Karpas-422 (cell line): ENCODE results near the gene PCDHA11. TPM values are rescaled to one million over a fixed set of nuclear protein-coding genes. Genes with fewer than 3 reads are reported as not detected.
"Not testable (repeated sequence)": the region's sequence is repeated elsewhere in the genome, so short reads cannot be mapped to it uniquely, and the experiment has no call there.

ENCODE experiments used
- DNase-seq: peaks from one replicate; pipeline ENCODE4 v3.0.0-alpha.2; 2015
- H2AFZ ChIP-seq: fragments of 200-600 bp; sonication (generic); 2 replicates; pipeline ENCODE4 v1.6.1; 2014; ENCODE audit warnings: antibody characterized with exemption, low read length, mixed read lengths
- H3K27ac ChIP-seq: fragments of 200-600 bp; sonication (generic); 2 replicates; pipeline ENCODE4 v1.5.1; 2014; ENCODE audit warnings: mild to moderate bottlenecking, low read length, moderate library complexity
- H3K27me3 ChIP-seq: fragments of 200-600 bp; sonication (generic); 2 replicates; pipeline ENCODE4 v1.6.1; 2014; ENCODE audit warnings: low read length, mixed read lengths
- H3K36me3 ChIP-seq: fragments of 200-600 bp; sonication (generic); 2 replicates; pipeline ENCODE4 v1.6.1; 2014; ENCODE audit warnings: low read length, mixed read lengths; ENCODE audit not compliant: insufficient read depth
- H3K4me1 ChIP-seq: fragments of 200-600 bp; sonication (generic); 2 replicates; pipeline ENCODE4 v1.6.1; 2014; ENCODE audit warnings: mild to moderate bottlenecking, low read length, mixed read lengths
- H3K4me2 ChIP-seq: fragments of 200-600 bp; sonication (generic); 2 replicates; pipeline ENCODE4 v1.6.1; 2014; ENCODE audit warnings: low read length, low read depth, mild to moderate bottlenecking; ENCODE audit not compliant: poor library complexity, severe bottlenecking
- H3K4me3 ChIP-seq: fragments of 200-600 bp; sonication (generic); 2 replicates; pipeline ENCODE4 v1.5.1; 2014; ENCODE audit warnings: mild to moderate bottlenecking, antibody characterized with exemption, low read length, mixed read lengths
- H3K79me2 ChIP-seq: fragments of 200-600 bp; sonication (generic); 2 replicates; pipeline ENCODE4 v1.6.1; 2014; ENCODE audit warnings: mild to moderate bottlenecking, low read length, mixed read lengths
- H3K9ac ChIP-seq: fragments of 200-600 bp; sonication (generic); 2 replicates; pipeline ENCODE4 v1.6.0; 2014; ENCODE audit warnings: low read length
- H3K9me2 ChIP-seq: fragments of 200-600 bp; sonication (generic), shearing (Covaris generic); replicated peaks from 2 replicates; pipeline ENCODE4 v1.6.0; 2014; ENCODE audit warnings: mild to moderate bottlenecking, low read length, moderate library complexity; ENCODE audit not compliant: insufficient read depth
- H3K9me3 ChIP-seq: fragments of 300-700, 200-600 bp; sonication (generic); 2 replicates; pipeline ENCODE4 v1.6.1; 2014; ENCODE audit warnings: low read length, mixed read lengths
- H4K20me1 ChIP-seq: fragments of 200-600 bp; sonication (generic); 2 replicates; pipeline ENCODE4 v1.6.1; 2014; ENCODE audit warnings: mild to moderate bottlenecking, antibody characterized with exemption, low read length, low read depth; ENCODE audit not compliant: insufficient read depth
- total RNA-seq: library from RNA; depleted of rRNA; stranded (reverse); fragments of >200 nt; shearing (Covaris generic); gene quantifications from 2 replicates; pipeline ENCODE4 v1.2.3, GENCODE V29; 2014; ENCODE audit warnings: low replicate concordance

Gene PCDHA11
- total RNA-seq, 1 experiment from 2014 or later: not detected

DNA sequence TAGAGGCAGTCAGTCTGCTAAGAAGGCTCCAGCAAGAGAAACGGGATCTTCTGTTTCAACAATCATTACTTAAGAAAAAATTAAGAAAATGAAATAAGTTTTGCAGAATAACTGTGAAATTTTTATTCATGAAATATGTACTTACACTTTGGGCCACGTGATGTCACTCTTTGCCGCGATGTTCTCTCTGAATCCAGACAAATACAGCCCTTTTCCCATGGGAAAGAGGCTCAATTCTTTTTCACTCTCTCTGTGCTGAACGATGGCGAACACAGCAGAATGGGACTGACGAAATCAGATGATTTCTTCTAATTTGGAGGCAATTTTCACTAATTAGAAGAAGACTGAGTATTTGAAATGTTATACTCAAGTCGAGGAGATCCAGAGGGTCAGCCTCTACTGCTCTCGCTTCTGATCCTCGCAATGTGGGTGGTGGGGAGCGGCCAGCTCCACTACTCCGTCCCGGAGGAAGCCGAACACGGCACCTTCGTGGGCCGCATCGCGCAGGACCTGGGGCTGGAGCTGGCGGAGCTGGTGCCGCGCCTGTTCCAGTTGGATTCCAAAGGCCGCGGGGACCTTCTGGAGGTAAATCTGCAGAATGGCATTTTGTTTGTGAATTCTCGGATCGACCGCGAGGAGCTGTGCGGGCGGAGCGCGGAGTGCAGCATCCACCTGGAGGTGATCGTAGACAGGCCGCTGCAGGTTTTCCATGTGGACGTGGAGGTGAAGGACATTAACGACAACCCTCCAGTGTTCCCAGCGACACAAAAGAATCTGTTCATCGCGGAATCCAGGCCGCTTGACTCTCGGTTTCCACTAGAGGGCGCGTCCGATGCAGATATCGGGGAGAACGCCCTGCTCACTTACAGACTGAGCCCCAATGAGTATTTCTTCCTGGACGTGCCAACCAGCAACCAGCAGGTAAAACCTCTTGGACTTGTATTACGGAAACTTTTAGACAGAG is 20.3 kb upstream of the PCDHA11 start, which contains the start of gene PCDHA9:
Gene PCDHA9 (plus strand): TSS at position 244 of the 964 bp plus-strand sequence. CDS start 114 bp downstream, at position 358.
- DNase-seq, H3K4me3 ChIP-seq, H3K36me3 ChIP-seq, H3K4me1 ChIP-seq, H3K9ac ChIP-seq, H3K79me2 ChIP-seq, H4K20me1 ChIP-seq, H2AFZ ChIP-seq, H3K27ac ChIP-seq, H3K27me3 ChIP-seq, H3K9me2 ChIP-seq, H3K9me3 ChIP-seq, H3K4me2 ChIP-seq: not testable (repeated sequence)

DNA sequence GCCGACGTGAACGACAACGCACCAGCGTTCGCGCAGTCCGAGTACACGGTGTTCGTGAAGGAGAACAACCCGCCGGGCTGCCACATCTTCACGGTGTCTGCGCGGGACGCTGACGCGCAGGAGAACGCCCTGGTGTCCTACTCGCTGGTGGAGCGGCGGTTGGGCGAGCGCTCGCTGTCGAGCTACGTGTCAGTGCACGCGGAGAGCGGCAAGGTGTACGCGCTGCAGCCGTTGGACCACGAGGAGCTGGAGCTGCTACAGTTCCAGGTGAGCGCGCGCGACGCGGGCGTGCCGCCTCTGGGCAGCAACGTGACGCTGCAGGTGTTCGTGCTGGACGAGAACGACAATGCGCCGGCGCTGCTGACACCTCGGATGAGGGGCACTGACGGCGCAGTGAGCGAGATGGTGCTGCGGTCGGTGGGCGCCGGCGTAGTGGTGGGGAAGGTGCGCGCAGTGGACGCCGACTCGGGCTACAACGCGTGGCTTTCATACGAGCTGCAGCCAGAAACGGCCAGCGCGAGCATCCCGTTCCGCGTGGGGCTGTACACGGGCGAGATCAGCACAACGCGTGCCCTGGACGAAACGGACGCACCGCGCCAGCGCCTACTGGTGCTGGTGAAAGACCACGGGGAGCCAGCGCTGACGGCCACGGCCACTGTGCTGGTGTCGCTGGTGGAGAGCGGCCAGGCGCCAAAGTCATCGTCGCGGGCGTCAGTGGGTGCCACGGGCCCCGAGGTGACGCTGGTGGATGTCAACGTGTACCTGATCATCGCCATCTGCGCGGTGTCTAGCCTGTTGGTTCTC is 18.7 kb upstream of the PCDHA11 start:
- H2AFZ ChIP-seq, H3K9ac ChIP-seq, H3K9me3 ChIP-seq, H3K27me3 ChIP-seq, H3K27ac ChIP-seq, H3K4me2 ChIP-seq, DNase-seq, H3K4me1 ChIP-seq, H3K79me2 ChIP-seq, H4K20me1 ChIP-seq, H3K4me3 ChIP-seq, H3K36me3 ChIP-seq, H3K9me2 ChIP-seq: not testable (repeated sequence)

DNA sequence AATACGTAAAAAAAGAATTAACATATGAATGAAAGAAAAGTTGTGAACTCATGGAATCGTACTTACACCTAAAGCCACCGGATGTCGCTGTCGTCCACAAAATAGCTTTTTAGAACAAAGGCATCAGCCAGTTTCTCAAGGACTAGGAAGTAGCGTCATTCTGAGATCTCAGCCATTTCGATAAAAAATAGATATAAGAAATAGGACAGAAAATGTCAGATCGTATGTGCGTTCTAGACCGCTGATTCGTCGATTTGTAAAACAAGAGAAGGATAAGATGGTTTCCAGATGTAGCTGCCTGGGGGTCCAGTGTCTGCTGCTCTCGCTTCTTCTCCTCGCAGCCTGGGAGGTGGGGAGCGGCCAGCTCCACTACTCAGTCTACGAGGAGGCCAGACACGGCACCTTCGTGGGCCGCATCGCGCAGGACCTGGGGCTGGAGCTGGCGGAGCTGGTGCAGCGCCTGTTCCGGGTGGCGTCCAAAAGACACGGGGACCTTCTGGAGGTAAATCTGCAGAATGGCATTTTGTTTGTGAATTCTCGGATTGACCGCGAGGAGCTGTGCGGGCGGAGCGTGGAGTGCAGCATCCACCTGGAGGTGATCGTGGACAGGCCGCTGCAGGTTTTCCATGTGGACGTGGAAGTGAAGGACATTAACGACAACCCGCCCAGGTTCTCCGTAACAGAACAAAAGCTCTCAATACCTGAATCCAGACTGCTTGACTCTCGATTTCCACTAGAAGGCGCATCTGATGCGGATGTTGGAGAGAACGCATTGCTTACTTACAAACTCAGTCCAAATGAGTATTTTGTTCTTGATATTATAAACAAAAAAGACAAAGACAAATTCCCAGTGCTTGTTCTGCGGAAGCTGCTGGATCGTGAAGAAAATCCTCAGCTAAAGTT is 12.7 kb upstream of the PCDHA11 start, which contains the start of gene PCDHA10:
Gene PCDHA10 (plus strand): TSS at position 126 of the 903 bp plus-strand sequence. CDS start 152 bp downstream, at position 278.
- no peak within 1 kb of the TSS for H3K27ac ChIP-seq
- no peaks in the 10 kb centered on the region for H3K79me2 ChIP-seq
- H3K4me3 ChIP-seq: no peak within 1 kb of the TSS
- no peaks in the 10 kb centered on the region for H4K20me1 ChIP-seq
- no peak within 1 kb of the TSS for H3K4me2 ChIP-seq
- no peaks in the 10 kb centered on the region for H3K4me1 ChIP-seq
- H3K36me3 ChIP-seq: no peaks in the 10 kb centered on the region
- no peaks in the 10 kb centered on the region for H3K9me2 ChIP-seq
- no peak within 1 kb of the TSS for H3K9ac ChIP-seq
- no peaks in the 10 kb centered on the region for H3K27me3 ChIP-seq
- peak; percentile 81 for DNase-seq
- H2AFZ ChIP-seq: no peak within 1 kb of the TSS
- no peaks in the 10 kb centered on the region for H3K9me3 ChIP-seq

DNA sequence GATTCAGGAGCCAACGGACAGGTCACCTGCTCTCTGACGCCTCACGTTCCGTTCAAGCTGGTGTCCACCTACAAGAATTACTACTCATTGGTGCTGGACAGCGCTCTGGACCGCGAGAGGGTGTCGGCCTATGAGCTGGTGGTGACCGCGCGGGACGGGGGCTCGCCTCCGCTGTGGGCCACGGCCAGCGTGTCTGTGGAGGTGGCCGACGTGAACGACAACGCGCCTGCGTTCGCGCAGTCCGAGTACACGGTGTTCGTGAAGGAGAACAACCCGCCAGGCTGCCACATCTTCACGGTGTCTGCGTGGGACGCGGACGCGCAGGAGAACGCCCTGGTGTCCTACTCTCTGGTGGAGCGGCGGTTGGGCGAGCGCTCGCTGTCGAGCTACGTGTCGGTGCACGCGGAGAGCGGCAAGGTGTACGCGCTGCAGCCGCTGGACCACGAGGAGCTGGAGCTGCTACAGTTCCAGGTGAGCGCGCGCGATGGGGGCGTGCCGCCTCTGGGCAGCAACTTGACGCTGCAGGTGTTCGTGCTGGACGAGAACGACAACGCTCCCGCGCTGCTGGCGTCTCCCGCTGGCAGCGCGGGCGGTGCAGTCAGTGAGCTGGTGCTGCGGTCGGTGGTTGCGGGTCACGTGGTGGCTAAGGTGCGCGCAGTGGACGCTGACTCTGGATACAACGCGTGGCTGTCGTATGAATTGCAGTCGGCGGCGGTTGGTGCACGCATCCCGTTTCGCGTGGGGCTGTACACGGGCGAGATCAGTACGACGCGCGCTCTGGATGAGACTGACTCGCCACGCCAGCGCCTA is 11.4 kb upstream of the PCDHA11 start:
- Histone ChIP-seq H3K79me2 (no peaks in the 10 kb centered on the region), H3K27ac (no peak overlapping the region), H3K4me2 (no peak overlapping the region), H3K9ac (no peak overlapping the region), H3K4me1 (no peaks in the 10 kb centered on the region), H3K4me3 (no peak overlapping the region), H3K36me3 (no peaks in the 10 kb centered on the region), H3K27me3 (no peaks in the 10 kb centered on the region), H2AFZ (no peak overlapping the region), H3K9me3 (no peaks in the 10 kb centered on the region), H3K9me2 (no peaks in the 10 kb centered on the region), H4K20me1 (no peaks in the 10 kb centered on the region)
- DNase-seq: no peak

DNA sequence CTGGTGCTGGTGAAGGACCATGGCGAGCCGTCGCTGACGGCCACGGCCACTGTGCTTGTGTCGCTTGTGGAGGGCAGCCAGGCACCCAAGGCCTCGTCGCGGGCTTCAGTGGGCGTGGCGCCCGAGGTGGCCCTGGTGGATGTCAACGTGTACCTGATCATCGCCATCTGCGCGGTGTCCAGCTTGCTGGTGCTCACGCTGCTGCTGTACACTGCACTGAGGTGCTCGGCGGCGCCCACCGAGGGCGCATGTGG is 10.8 kb upstream of the PCDHA11 start:
- Histone ChIP-seq H2AFZ (no peak overlapping the region), H3K4me2 (no peak overlapping the region), H3K27me3 (no peaks in the 10 kb centered on the region), H3K27ac (no peak overlapping the region), H3K9ac (no peak overlapping the region), H3K9me2 (no peaks in the 10 kb centered on the region), H3K4me3 (no peak overlapping the region), H3K79me2 (no peaks in the 10 kb centered on the region), H4K20me1 (no peaks in the 10 kb centered on the region), H3K9me3 (no peaks in the 10 kb centered on the region), H3K36me3 (no peaks in the 10 kb centered on the region), H3K4me1 (no peaks in the 10 kb centered on the region)
- DNase-seq: no peak

DNA sequence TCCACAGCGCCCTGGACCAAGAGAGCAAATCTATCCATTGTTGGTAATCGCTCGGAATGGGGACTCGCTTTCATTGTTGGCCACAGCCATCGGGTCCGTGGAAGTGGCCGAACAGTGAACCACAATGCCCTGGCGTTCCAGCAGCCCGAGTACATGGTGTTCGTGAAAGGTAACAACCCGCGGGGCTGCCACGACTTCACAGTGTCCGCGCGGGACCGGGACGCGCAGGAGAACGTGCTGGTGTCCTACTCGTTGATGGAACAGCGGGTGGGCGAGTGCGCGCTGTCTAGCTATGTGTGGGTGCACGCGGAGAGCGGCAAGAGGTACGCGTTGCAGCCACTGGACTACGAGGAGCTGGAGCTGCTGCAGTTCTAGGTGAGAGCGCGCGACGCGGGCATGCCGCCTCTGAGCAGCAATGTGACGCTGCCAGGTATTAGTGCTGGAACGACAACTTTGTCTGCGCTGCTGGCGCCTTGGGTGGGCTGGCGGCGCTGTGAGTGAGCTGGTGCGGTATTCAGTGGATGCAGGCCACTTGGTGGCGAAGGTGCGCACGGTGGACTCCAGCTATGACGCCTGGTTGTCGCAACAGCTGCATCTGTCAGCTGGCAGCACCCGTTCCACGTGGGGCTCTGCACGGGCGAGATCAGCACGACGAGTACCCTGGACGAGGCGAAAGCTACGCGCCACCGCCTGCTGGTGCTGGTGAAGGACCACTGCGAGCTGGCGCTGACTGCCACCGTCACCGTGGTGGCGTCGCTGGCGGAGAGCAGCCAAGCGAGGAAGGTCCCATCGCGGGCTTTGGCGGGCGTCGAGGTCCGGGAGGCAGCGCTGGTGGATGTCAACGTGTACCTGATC is 6.1 kb upstream of the PCDHA11 start:
- no peak overlapping the region for H2AFZ ChIP-seq
- no peak overlapping the region for H3K4me2 ChIP-seq
- no peaks in the 10 kb centered on the region for H3K9me3 ChIP-seq

DNA sequence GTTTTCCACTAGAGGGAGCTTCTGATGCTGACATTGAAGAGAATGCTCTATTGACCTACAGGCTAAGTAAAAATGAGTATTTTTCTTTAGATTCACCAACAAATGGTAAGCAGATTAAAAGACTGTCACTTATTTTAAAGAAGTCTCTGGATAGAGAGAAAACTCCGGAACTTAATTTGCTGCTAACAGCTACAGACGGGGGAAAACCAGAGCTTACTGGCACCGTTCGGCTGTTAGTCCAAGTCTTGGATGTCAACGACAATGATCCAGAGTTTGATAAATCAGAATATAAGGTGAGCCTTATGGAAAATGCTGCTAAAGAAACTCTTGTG is 764 bp downstream of the PCDHA11 start:
- Histone ChIP-seq H3K9ac (no peak overlapping the region), H3K9me2 (0 out of 2 replicates have a peak, but pooled peaks cover 2% of the 10 kb centered on the region), H3K27ac (no peak overlapping the region), H3K9me3 (no peaks in the 10 kb centered on the region), H3K36me3 (no peaks in the 10 kb centered on the region), H3K4me2 (no peak overlapping the region), H3K4me1 (no peaks in the 10 kb centered on the region), H3K27me3 (no peaks in the 10 kb centered on the region), H3K79me2 (no peaks in the 10 kb centered on the region), H3K4me3 (no peak overlapping the region), H4K20me1 (no peaks in the 10 kb centered on the region), H2AFZ (no peak overlapping the region)
- DNase-seq: no peak

More for the DNA sequence above, 6.1 kb upstream of the PCDHA11 start:
- no peaks in the 10 kb centered on the region for H3K9me2 ChIP-seq
- no peak overlapping the region for H3K27ac ChIP-seq
- no peaks in the 10 kb centered on the region for H3K36me3 ChIP-seq
- no peaks in the 10 kb centered on the region for H3K27me3 ChIP-seq
- H3K4me1 ChIP-seq: no peaks in the 10 kb centered on the region
- no peak overlapping the region for H3K4me3 ChIP-seq
- H3K9ac ChIP-seq: no peak overlapping the region
- H3K79me2 ChIP-seq: no peaks in the 10 kb centered on the region
- no peaks in the 10 kb centered on the region for H4K20me1 ChIP-seq
- DNase-seq: no peak
